HepG2 (cell line): ENCODE measurements around the gene MARVELD3. TPM values are rescaled to one million over a fixed set of nuclear protein-coding genes. Genes with fewer than 3 reads are reported as not detected.
A peak's percentile ranks its signal among the peaks of the same experiment; 100 is the strongest.

Experiments used
- ATF2 ChIP-seq: sonication (generic); formaldehyde crosslinking; IDR thresholded peaks from 2 replicates; pipeline ENCODE4 v1.4.0; 2020; ENCODE audit warnings: missing genetic modification reagents
- ATF6 ChIP-seq: sonication (generic); formaldehyde crosslinking; conservative IDR thresholded peaks from 2 replicates; pipeline ENCODE4 v1.4.0; 2020; ENCODE audit warnings: missing genetic modification reagents
- CAMTA2 ChIP-seq: sonication (generic); formaldehyde crosslinking; IDR thresholded peaks from 2 replicates; pipeline ENCODE4 v1.4.0; 2020; ENCODE audit warnings: mild to moderate bottlenecking, missing genetic modification reagents, borderline replicate concordance
- DNMT1 ChIP-seq: sonication (generic); formaldehyde crosslinking; IDR thresholded peaks from 2 replicates; pipeline ENCODE4 v1.5.1; 2020; ENCODE audit warnings: mild to moderate bottlenecking, missing genetic modification reagents
- HMGXB4 ChIP-seq, 2 experiments: sonication (generic) in 1 of 2; formaldehyde crosslinking in 1 of 2; IDR thresholded peaks; 2 replicates each; pipeline versions ENCODE4 v1.4.0 to v1.6.1; 2018 to 2020; ENCODE audit warnings: missing genetic modification reagents in 2 of 2, borderline replicate concordance in 1 of 2, low read depth in 1 of 2, mild to moderate bottlenecking in 1 of 2, missing biosample characterization in 1 of 2
- HOXA3 ChIP-seq: sonication (generic); formaldehyde crosslinking; IDR thresholded peaks from 2 replicates; pipeline ENCODE4 v1.5.0; 2020; ENCODE audit warnings: missing genetic modification reagents
- ISL2 ChIP-seq: sonication (generic); formaldehyde crosslinking; IDR thresholded peaks from 2 replicates; pipeline ENCODE4 v1.5.0; 2020; ENCODE audit warnings: missing genetic modification reagents
- KAT7 ChIP-seq: IDR thresholded peaks from 2 replicates; pipeline ENCODE4 v1.6.1; 2018; ENCODE audit warnings: borderline replicate concordance, missing compliant biosample characterization
- KDM2A ChIP-seq: sonication (generic); formaldehyde crosslinking; IDR thresholded peaks from 2 replicates; pipeline ENCODE4 v1.4.0; 2020; ENCODE audit warnings: low read depth, missing genetic modification reagents, borderline replicate concordance
- KLF16 ChIP-seq, 2 experiments: sonication (generic) in 1 of 2; formaldehyde crosslinking in 1 of 2; IDR thresholded peaks; 2 replicates each; pipeline versions ENCODE4 v1.6.1 to v1.8.0; 2016 to 2023; ENCODE audit warnings: missing genetic modification reagents in 2 of 2, missing compliant biosample characterization in 1 of 2
- NR2F6 ChIP-seq, 2 experiments: IDR thresholded peaks; 2 replicates each; pipeline ENCODE4 v1.6.1; 2016; ENCODE audit warnings: antibody characterized with exemption in 1 of 2, mild to moderate bottlenecking in 1 of 2
- POLR2AphosphoS5 ChIP-seq: IDR thresholded peaks from 2 replicates; pipeline ENCODE4 v1.6.1; 2012; ENCODE audit warnings: low read depth, low read length
- YEATS4 ChIP-seq: sonication (generic); formaldehyde crosslinking; IDR thresholded peaks from 2 replicates; pipeline ENCODE4 v1.4.0; 2020; ENCODE audit warnings: missing genetic modification reagents, borderline replicate concordance
- ZFYVE20 ChIP-seq: sonication (generic); formaldehyde crosslinking; IDR thresholded peaks from 2 replicates; pipeline ENCODE4 v1.8.0; 2023; ENCODE audit warnings: low read depth, mild to moderate bottlenecking, moderate library complexity, missing genetic modification reagents, borderline replicate concordance
- ZMYM2 ChIP-seq: sonication (generic); formaldehyde crosslinking; IDR thresholded peaks from 2 replicates; pipeline ENCODE4 v1.8.0; 2022; ENCODE audit warnings: mild to moderate bottlenecking, missing genetic modification reagents
- ZNF383 ChIP-seq: sonication (generic); formaldehyde crosslinking; IDR thresholded peaks from 2 replicates; pipeline ENCODE4 v1.4.0; 2020; ENCODE audit warnings: missing genetic modification reagents, mild to moderate bottlenecking, borderline replicate concordance
- ZNF558 ChIP-seq: sonication (generic); formaldehyde crosslinking; IDR thresholded peaks from 2 replicates; pipeline ENCODE4 v1.9.0; 2022; ENCODE audit warnings: mild to moderate bottlenecking, missing genetic modification reagents, borderline replicate concordance
- ZNF597 ChIP-seq: sonication (generic); formaldehyde crosslinking; IDR thresholded peaks from 2 replicates; pipeline ENCODE4 v1.5.0; 2020; ENCODE audit warnings: missing genetic modification reagents
- ZNF629 ChIP-seq: sonication (generic); formaldehyde crosslinking; conservative IDR thresholded peaks from 2 replicates; pipeline ENCODE4 v1.5.0; 2020; ENCODE audit warnings: missing genetic modification reagents
- ZNF746 ChIP-seq: sonication (generic); formaldehyde crosslinking; IDR thresholded peaks from 2 replicates; pipeline ENCODE4 v1.8.0; 2022; ENCODE audit warnings: mild to moderate bottlenecking, missing genetic modification reagents
- polyA plus RNA-seq, 8 experiments: library from polyadenylated mRNA; depleted of rRNA in 3 of 8; stranded (reverse) in 7 of 8; unstranded in 1 of 8; fragments of >200 nt; fragmentation: Illumina TruSeq in 4 of 8; extraction: Trizol in 4 of 8; gene quantifications; 2 replicates each; pipeline versions ENCODE4 v1.2.1 to v1.2.3, GENCODE V29; 2011 to 2016; ENCODE audit warnings: low read depth in 4 of 8, missing spikeins in 1 of 8, mixed read lengths in 1 of 8; ENCODE audit not compliant: insufficient read depth in 1 of 8
- total RNA-seq, 5 experiments: library from RNA; depleted of rRNA; stranded (reverse); fragments of >200 nt; fragmentation: Illumina TruSeq; extraction: Trizol; gene quantifications; 2 replicates each; pipeline ENCODE4 v1.2.3, GENCODE V29; 2016; ENCODE audit warnings: low read depth in 1 of 5

MARVELD3 gene
- total and polyA plus RNA-seq, 2 of the 13 experiments (the other 11 are each of a cell fraction or from before 2014, with no cell fraction given) = 4.8 to 5.6 TPM

- TF ChIP-seq YEATS4 (CRISPR knock-in tag) (0 out of 2 replicates have a peak, but pooled peaks have one; percentile 27), DNMT1 (CRISPR knock-in tag) (peak; percentile 64; the same call in 1 of the 2 replicates), KDM2A (CRISPR knock-in tag) (peak; percentile 71; the same call in 1 of the 2 replicates), KAT7 (CRISPR knock-in tag) (peak; percentile 82; the same call in 1 of the 2 replicates), ZFYVE20 (CRISPR knock-in tag) (no peak), ZNF629 (CRISPR knock-in tag) (no peak), ZNF558 (no peak), HMGXB4 (CRISPR knock-in tag; IDR thresholded peaks at IDR 0.05; ENCODE audit: borderline replicate concordance in 1 of 2, low read depth in 1 of 2) (peak; percentile 77 to 89; a peak in 3 of 4 replicates), KLF16 (CRISPR knock-in tag; IDR thresholded peaks at IDR 0.05) (peak in 1 of 2 experiments; percentile 23; a peak in 1 of 4 replicates), ZNF383 (CRISPR knock-in tag) (no peak), ZMYM2 (CRISPR knock-in tag) (0 out of 2 replicates have a peak, but pooled peaks have one; percentile 20), NR2F6 (IDR thresholded peaks at IDR 0.05) (no peak), NR2F6 (CRISPR knock-in tag; IDR thresholded peaks at IDR 0.05) (0 out of 2 replicates have a peak, but pooled peaks have one; percentile 24), CAMTA2 (no peak), ISL2 (CRISPR knock-in tag) (peak; percentile 54; the same call in 1 of the 2 replicates), POLR2AphosphoS5 (no peak), ATF2 (0 out of 2 replicates have a peak, but pooled peaks have one; percentile 30), ZNF746 (no peak), ZNF597 (CRISPR knock-in tag) (no peak), ATF6 (CRISPR knock-in tag) (0 out of 2 replicates have a peak, but pooled peaks have one; percentile 32), HOXA3 (CRISPR knock-in tag) (peak; percentile 58)
Measured at GRCh38 chr16:71610936-71611871, 14.8 kb upstream of the MARVELD3 start (continued).
